GM19193 (cell line): ENCODE results near the gene ZNF616.

Experiments used
- POLR2A ChIP-seq: IDR thresholded peaks from 4 replicates; pipeline ENCODE4 v1.6.1; 2011; ENCODE audit not compliant: insufficient read depth, insufficient read length; ENCODE audit errors: extremely low read depth

Gene ZNF616

GRCh38 chr19:52069653-52070052, 70.1 kb downstream of the ZNF616 start:
- no peak for TF ChIP-seq POLR2A

- TF ChIP-seq POLR2A: no peak
Measured at GRCh38 chr19:52066258-52066863, 73.4 kb downstream of the ZNF616 start.

GRCh38 chr19:52065399-52065798, 74.3 kb downstream of the ZNF616 start:
- TF ChIP-seq POLR2A: no peak
